ENCODE data around the gene LUC7L2. TPM values are rescaled to one million over a fixed set of nuclear protein-coding genes. Genes with fewer than 3 reads are reported as not detected.
"Not testable (repeated sequence)": the region's sequence is repeated elsewhere in the genome, so short reads cannot be mapped to it uniquely, and the experiment has no call there.

LUC7L2 gene
- total RNA-seq, 2 donors from 2014 or later, result 74.9 to 77.5 TPM

GRCh38 chr7:139429735-139430134 is 70.0 kb downstream of the LUC7L2 start:
- DNase-seq (ENCODE audit: low spot score); intact Hi-C loops (cut with DNase I): not testable (repeated sequence)

GRCh38 chr7:139430443-139430842 is 70.7 kb downstream of the LUC7L2 start:
- intact Hi-C loops (cut with DNase I), result no loop called here
- DNase-seq (ENCODE audit: low spot score), result no peak

DNA sequence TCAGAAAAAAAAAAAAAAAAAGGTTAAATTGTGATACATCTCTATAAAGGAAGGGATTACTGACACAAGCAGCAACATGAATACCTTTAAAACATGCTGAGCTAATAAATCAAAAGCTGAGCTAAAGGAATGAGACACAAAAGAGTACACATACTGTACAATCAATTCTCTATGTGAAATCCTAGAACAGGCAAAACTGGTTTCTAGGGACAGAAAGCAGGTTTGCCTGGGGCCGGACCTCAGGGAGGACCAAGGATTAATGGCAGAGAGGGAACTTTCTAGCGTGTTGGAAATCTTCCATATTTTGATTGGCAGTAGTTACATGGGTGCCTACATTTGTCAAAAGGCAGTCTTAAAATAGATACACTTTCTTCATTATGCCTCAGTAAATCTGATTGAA is 71.3 kb downstream of the LUC7L2 start:
- intact Hi-C loops (cut with DNase I), result no loop called here

GRCh38 chr7:139431459-139431858 is 71.8 kb downstream of the LUC7L2 start:
- intact Hi-C loops (cut with DNase I), result no loop called here
- DNase-seq (ENCODE audit: low spot score), result no peak

More for the DNA sequence above, 71.3 kb downstream of the LUC7L2 start:
- no peak for DNase-seq (ENCODE audit: low spot score)

- intact Hi-C loops (cut with DNase I), result no loop called here
- no peak for DNase-seq (ENCODE audit: low spot score)
These were observed 77.1 kb downstream of the LUC7L2 start for GRCh38 chr7:139436806-139437205.

DNA sequence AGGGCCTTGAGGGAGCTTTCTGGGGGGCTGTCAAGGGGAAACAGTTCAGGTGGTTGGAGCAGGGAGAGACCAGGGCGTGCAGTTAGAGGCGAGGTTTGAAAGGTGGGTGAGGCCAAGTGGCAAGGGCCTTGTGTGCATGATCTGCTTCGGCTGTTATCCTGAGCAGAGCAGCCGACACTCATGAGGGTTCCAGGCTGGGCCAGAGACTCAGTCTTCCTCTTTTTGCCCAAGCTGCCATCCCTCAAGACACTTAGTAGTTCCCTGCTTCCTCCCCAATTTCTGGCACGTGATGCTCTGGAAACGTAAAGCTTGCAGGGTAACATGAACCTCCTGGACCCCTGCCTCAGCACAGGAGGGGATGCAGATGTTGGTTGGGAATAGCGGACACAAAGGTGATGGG is 79.7 kb downstream of the LUC7L2 start:
- no peak for DNase-seq (ENCODE audit: low spot score)
- intact Hi-C loops (cut with DNase I), result no loop called here

- no peak for DNase-seq (ENCODE audit: low spot score)
- intact Hi-C loops (cut with DNase I), result no loop called here
These were observed 82.3 kb downstream of the LUC7L2 start for GRCh38 chr7:139441961-139442360.

- intact Hi-C loops (cut with DNase I), result no loop called here
- no peak for DNase-seq (ENCODE audit: low spot score)
These were observed 86.6 kb downstream of the LUC7L2 start for GRCh38 chr7:139446051-139446890.

DNA sequence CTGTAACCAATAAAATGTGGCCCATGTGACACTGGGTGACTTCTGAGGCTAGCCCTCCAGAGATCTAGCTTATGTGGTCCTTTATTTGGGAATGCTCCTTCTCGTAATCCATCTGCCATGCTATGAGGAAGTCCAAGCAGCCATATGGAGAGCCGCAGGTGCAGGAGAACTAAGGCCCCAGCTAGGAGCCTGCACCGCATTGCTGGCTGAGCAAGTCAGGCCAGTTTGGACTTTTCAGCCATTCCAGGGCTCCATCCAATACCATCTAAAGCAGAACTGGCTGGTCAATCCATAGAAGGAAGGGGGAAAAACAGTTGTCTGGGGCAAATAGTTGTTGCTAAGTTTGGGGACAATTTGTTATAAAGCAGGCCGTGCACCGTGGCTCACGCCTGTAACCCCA is 91.2 kb downstream of the LUC7L2 start:
- DNase-seq (ENCODE audit: low spot score), result no peak
- intact Hi-C loops (cut with DNase I), result no loop called here

DNA sequence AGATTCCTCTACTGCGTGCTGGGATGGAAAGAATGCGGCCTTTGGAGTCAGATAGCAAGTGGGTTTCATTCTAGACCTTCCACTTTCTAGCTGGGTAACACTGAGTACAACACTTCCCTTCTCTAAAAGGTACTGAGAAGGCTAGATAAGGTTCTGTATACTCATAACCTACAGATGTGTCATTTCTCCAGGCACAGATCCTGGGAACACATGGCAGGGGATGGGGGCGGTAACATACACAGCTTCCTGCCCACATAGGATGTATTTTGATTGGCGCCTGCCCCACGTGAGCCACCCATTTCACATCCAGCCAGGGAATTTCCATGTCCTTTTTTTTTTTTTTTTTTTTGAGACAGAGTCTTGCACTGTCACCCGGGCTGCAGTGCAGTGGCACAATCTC is 91.9 kb downstream of the LUC7L2 start:
- no peak for DNase-seq (ENCODE audit: low spot score)
- intact Hi-C loops (cut with DNase I), result no loop called here

- intact Hi-C loops (cut with DNase I), result no loop called here
- no peak for DNase-seq (ENCODE audit: low spot score)
These were observed 93.4 kb downstream of the LUC7L2 start for GRCh38 chr7:139452958-139453672.

GRCh38 chr7:139453673-139454321 is 94.1 kb downstream of the LUC7L2 start:
- DNase-seq (ENCODE audit: low spot score), result no peak
- intact Hi-C loops (cut with DNase I), result no loop called here

DNA sequence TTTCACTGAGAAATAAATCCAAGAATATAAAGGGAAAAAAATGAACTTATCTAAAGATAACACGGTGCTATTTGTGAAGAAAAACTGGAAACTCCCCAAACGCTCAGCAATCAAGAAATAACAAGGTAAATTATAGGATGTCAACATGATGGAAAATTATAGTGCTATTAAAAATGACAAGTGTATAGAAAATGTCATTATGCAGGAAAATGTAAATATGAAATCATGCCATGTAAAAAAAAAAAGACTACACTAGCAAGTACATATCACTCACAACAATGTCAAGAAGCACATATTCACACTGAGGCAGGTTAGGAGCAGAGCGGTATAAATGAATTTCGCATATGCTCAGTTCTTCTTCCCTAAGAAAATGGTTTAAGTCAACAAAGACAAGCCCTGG is 96.1 kb downstream of the LUC7L2 start:
- intact Hi-C loops (cut with DNase I), result no loop called here
- no peak for DNase-seq (ENCODE audit: low spot score)

DNA sequence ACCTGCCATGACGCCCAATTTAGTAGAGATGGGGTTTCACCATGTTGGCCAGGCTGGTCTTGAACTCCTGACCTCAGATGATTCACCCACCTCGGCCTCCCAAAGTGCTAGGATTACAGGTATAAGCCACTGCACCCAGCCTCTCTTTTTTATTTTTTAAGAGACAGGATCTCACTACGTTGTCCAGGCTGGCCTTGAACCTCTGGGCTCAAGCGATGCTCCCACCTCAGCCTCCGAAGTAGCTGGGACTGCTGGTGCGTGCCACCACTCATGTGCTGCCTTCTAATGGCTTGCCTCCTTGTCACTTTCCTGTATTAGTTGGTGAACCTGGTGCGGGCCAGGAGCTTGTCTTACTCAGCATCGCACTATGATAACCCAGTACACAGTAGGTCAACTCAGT is 96.8 kb downstream of the LUC7L2 start:
- intact Hi-C loops (cut with DNase I), result no loop called here
- no peak for DNase-seq (ENCODE audit: low spot score)

DNA sequence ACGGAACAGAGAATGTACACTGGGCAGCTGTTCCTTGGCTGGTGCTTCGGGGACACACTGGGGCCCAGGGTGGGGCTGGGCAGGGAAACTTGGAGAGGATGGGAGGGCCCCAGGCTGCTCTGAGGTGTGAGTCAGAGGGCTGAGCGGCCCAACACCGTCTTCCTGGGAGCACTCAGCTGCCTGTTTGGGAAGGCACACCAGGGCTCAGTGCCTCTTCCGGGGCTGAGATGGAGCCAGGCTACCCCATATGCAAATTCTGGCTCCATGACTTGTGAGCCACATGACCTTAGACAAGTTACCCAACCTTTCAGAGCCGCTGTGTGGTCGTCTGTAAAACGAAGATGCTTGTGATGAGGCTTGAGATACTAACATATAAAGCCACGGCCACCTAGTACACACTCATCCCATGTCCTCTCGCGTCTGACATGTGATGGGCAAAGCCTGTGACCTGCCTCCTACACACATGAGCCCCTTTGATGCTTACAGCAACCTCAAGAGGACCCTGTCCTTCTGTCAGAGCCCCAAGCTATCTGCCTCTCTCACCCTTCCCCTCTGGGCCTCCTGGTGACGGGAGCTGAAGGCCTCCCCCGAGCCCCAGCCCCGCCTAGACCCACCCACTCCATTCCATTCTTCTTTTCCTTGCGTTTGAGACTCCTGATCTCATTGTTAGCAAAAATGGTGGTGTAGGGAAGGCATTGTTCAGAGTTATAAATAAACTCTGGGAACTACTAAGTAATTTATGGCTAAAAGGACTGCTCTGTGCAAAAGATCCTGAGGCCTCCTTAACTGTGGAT is 97.7 kb downstream of the LUC7L2 start:
- DNase-seq (ENCODE audit: low spot score), result no peak
- intact Hi-C loops (cut with DNase I), result no loop called here

DNA sequence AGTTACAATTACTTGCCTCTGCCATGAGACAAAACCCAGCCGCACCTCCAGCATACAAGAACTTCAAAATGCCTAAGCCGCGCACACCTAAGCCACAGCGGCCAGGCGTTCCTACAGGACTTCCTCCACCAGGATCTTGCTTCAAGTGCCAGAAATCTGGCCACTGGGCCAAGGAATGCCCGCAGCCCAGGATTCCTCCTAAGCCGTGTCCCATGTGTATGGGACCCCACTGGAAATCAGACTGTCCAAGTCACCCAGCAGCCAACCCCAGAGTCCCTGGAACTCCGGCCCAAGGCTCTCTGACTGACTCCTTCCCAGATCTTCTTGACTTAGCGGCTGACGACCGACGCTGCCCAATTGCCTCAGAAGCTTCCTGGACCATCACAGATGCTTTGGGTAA is 103.7 kb downstream of the LUC7L2 start:
- intact Hi-C loops (cut with DNase I); DNase-seq (ENCODE audit: low spot score): not testable (repeated sequence)

- intact Hi-C loops (cut with DNase I); DNase-seq (ENCODE audit: low spot score): not testable (repeated sequence)
These were observed 104.8 kb downstream of the LUC7L2 start for GRCh38 chr7:139464511-139464910.

DNA sequence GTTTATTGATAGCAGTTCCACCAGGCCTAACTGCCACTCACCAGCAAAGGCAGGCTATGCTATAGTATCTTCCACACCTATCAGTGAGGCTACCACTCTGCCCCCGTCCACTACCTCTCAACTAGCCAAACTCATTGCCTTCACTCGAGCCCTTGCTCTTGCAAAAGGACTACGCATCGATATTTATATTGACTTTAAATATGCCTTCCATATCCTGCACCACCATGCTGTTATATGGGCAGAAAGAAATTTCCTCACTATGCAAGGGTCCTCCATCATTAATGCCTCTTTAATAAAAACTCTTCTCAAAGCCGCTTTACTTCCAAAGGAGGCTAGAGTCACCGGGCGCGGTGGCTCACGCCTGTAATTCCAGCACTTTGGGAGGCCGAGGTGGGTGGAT is 105.4 kb downstream of the LUC7L2 start:
- intact Hi-C loops (cut with DNase I); DNase-seq (ENCODE audit: low spot score): not testable (repeated sequence)

GRCh38 chr7:139467729-139468128 is 108.0 kb downstream of the LUC7L2 start:
- intact Hi-C loops (cut with DNase I), result loop anchor here in 1 of 2 donors (2.0 kb wide), 1 partner anchor 23 kb away; no protein-coding TSS in a partner anchor
- DNase-seq (ENCODE audit: low spot score), result not testable (repeated sequence)
